ENCODE measurements around the gene SAG.
"Not testable (repeated sequence)": the region's sequence is repeated elsewhere in the genome, so short reads cannot be mapped to it uniquely, and the experiment has no call there.

SAG gene

DNA sequence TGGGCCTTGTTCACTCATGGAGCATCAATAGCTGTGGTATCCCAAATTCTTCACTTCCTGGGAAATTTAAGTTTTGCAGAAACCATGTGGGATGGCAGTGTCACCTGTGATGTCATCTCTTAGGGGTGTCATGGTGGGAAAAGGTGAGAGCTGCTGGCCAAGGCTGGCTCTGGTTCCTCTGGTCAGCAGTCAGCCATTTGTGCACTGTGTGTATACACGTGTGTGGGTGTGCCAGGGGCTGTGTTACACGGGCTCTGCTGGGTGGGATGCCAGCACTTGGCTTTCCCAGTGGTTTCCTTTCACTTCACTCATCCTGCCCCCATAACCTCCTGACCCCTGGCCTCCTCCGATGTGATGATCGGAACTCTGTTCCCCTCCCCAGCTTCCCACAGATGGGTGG is 21.3 kb downstream of the SAG start:
- in situ Hi-C loops (cut with MboI; ENCODE audit: low sequenced_read_pairs), result no loop called here

GRCh38 chr2:233329489-233330135 is 22.0 kb downstream of the SAG start:
- in situ Hi-C loops (cut with MboI; ENCODE audit: low sequenced_read_pairs), result no loop called here

DNA sequence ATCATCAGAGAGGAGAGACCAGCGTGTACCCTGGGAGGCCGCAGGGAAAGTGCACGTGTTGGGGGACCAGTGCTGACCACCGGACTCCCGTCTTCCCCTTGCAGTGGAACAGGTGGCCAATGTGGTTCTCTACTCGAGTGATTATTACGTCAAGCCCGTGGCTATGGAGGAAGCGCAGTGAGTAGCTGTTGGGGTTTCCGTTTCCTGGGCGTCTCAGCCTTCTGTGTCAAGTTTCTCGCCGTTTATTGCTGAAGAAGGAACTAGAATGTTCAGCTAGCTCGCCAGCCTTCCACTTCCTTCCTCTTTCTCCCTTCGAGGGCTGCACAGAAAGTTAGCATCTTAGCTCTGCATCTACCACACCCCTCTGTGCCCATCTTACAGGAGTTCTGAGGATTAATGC is 23.9 kb downstream of the SAG start:
- in situ Hi-C loops (cut with MboI; ENCODE audit: low sequenced_read_pairs), result no loop called here

GRCh38 chr2:233332125-233332524 is 24.5 kb downstream of the SAG start:
- in situ Hi-C loops (cut with MboI; ENCODE audit: low sequenced_read_pairs), result no loop called here

GRCh38 chr2:233334915-233335314 is 27.3 kb downstream of the SAG start:
- in situ Hi-C loops (cut with MboI; ENCODE audit: low sequenced_read_pairs), result no loop called here

- in situ Hi-C loops (cut with MboI; ENCODE audit: low sequenced_read_pairs), result not testable (repeated sequence)
Measured at GRCh38 chr2:233336091-233336490, 28.5 kb downstream of the SAG start.

GRCh38 chr2:233336541-233336940 is 28.9 kb downstream of the SAG start:
- in situ Hi-C loops (cut with MboI; ENCODE audit: low sequenced_read_pairs), result no loop called here

GRCh38 chr2:233338046-233338445 is 30.4 kb downstream of the SAG start:
- in situ Hi-C loops (cut with MboI; ENCODE audit: low sequenced_read_pairs), result no loop called here

- in situ Hi-C loops (cut with MboI; ENCODE audit: low sequenced_read_pairs), result no loop called here
Measured at GRCh38 chr2:233338812-233339368, 31.3 kb downstream of the SAG start.

DNA sequence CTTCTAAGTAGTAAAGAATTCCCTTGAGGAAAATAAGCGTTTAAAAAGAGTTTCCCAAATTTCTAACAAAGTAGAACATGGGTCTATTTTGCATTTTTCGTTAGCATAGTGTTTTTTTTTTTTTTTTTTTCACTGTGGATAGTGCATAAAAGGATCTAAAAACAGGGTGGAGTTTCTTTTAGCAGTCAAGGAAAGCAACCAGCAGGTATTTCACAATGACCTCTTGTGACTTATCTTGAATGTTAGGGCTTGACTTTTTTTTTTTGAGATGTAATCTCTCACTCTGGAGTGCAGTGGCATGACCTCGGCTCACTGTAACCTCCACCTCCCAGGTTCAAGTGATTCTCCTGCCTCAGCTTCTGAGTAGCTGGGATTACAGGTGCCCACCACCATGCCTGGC is 31.8 kb downstream of the SAG start:
- in situ Hi-C loops (cut with MboI; ENCODE audit: low sequenced_read_pairs), result no loop called here

- in situ Hi-C loops (cut with MboI; ENCODE audit: low sequenced_read_pairs), result no loop called here
Measured at GRCh38 chr2:233341296-233341695, 33.7 kb downstream of the SAG start.

GRCh38 chr2:233342301-233342700 is 34.7 kb downstream of the SAG start:
- in situ Hi-C loops (cut with MboI; ENCODE audit: low sequenced_read_pairs), result no loop called here

- in situ Hi-C loops (cut with MboI; ENCODE audit: low sequenced_read_pairs), result no loop called here
Measured at GRCh38 chr2:233343171-233343705, 35.6 kb downstream of the SAG start.

DNA sequence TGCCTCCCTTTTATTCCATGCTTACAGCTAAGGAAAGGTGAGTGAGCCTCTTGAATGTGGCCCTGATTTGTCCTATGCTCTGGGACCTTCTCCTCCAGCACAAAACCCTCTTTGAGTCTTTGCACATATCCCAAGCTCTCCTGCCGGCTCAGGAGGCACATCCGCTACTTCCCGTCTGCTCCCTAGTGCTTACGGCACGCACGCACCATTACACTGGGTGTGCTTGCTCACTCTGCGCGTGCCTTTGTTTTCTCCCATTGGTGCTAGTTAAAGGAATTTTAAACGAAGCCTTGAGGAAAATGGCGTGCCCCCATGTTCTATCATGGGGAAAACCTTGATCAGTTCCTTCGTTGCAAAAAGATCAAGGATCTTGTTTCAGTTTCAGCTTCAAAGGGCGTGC is 38.8 kb downstream of the SAG start:
- in situ Hi-C loops (cut with MboI; ENCODE audit: low sequenced_read_pairs), result no loop called here

- in situ Hi-C loops (cut with MboI; ENCODE audit: low sequenced_read_pairs), result no loop called here
Measured at GRCh38 chr2:233346930-233347329, 39.3 kb downstream of the SAG start.

DNA sequence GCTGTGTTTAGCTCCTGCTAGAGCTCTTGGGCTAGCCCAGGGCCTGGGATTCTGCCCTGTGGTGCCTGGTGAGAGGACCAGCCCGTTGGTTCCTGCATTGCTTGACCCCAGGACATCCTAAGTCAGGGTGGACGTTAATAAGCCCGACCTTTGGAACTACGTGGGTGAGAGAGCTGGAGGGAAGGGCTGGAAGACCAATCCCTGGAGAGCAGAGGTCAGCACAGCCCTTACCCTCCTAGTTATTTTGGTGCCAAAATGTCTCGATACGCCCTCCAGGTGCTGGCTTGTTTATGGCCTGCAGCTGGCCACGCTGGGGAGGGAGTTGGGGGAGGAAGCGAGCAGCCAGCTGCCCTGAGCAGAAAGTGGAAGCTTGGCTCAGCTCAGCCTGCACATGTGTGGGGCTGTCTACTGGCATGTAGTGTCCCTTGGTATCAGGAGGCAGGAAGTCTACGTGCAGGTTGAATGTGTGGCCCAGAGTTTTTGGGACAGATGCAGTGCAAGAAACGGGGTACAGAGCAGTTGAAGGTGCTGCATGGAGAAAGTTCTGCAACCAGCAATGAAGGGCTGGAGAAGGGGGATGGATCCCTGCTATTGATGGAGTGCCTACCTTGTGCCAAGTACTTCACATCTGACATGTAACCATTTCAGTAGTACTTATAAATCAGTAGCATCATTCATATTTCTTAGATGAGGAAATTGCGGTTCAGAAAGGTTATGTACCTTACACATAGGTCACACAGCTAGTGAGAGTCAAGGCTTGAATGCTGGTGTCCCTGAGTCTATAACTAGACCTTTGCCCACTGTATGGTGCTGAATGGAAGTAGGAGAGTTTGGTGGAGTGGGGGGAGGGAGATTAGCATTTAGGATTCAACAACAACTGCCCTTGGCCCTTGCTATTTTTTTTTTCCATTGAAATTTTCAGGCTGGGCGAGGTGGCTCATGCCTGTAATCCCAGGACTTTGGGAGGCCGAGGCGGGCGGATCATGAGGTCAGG is 41.7 kb downstream of the SAG start:
- in situ Hi-C loops (cut with MboI; ENCODE audit: low sequenced_read_pairs), result no loop called here

- in situ Hi-C loops (cut with MboI; ENCODE audit: low sequenced_read_pairs), result no loop called here
Measured at GRCh38 chr2:233350708-233351107, 43.1 kb downstream of the SAG start.

DNA sequence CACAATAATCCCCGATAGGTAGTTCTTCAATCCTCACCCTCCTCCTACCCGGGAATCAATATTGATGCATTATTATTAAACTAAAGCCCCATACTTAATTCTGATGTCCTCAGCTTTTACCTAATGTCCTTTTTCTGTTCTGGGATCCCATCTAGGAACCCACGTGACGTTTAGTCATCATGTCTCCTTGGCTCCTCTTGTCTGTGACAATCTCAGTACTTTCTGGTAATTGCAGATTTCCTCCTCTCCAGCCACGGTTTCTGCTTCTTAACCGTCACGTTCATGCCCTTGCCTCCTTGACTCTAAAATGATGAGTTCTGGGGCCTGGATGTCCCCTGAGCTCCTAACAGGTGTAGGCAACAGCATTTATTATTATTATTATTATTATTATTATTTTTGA is 43.8 kb downstream of the SAG start:
- in situ Hi-C loops (cut with MboI; ENCODE audit: low sequenced_read_pairs), result no loop called here

- in situ Hi-C loops (cut with MboI; ENCODE audit: low sequenced_read_pairs), result no loop called here
Measured at GRCh38 chr2:233352141-233352842, 44.7 kb downstream of the SAG start.

- in situ Hi-C loops (cut with MboI; ENCODE audit: low sequenced_read_pairs), result no loop called here
Measured at GRCh38 chr2:233353101-233353768, 45.6 kb downstream of the SAG start.
